Hepatocyte (in vitro differentiated cells): ENCODE data around the gene PPP1R9A.

Experiments used
- CTCF ChIP-seq: fragments of 200-600 bp; sonication (generic); IDR thresholded peaks from 2 replicates; pipeline ENCODE4 v1.5.1; 2016; ENCODE audit warnings: antibody characterized with exemption, mild to moderate bottlenecking; ENCODE audit not compliant: poor library complexity
- EZH2 ChIP-seq: fragments of 200-600 bp; sonication (generic); IDR thresholded peaks from 2 replicates; pipeline ENCODE4 v1.6.1; 2016; ENCODE audit warnings: antibody characterized with exemption, mild to moderate bottlenecking, borderline replicate concordance

DNA sequence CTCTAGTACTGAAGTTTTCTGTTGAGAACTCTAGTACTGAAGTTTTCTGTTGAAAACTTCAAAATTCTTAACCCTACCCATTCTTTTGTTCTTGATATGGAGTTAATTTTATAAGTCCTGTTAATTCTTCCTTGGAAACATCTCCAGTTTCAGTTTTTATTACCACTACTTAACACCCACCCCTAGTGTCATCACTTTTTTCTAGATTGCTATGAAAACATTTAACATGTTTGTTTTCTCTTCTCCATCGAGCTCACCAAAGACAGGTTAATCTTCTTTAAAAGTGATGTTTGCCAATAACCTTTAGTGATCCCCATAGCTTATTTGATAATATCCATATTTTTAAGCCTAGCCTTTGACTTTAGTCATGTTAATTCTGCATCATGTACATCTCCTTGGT, 147.9 kb downstream of the PPP1R9A start:
- TF ChIP-seq CTCF, result no peak
- no peak for TF ChIP-seq EZH2
